Neural progenitor cell (in vitro differentiated cells): Measurements from ENCODE around the gene EHMT1.

Source experiments
- EZH2 ChIP-seq: fragments of 200-600 bp; sonication (generic); IDR thresholded peaks from 2 replicates; pipeline ENCODE4 v1.6.1; 2017; ENCODE audit warnings: antibody characterized with exemption, mild to moderate bottlenecking, moderate library complexity
- TF ChIP-seq, protein P1 (sequence below): fragments of 200-600 bp; sonication (generic); IDR thresholded peaks from 2 replicates; pipeline ENCODE4 v1.5.1; 2017; ENCODE audit warnings: antibody characterized with exemption, mild to moderate bottlenecking

DNA sequence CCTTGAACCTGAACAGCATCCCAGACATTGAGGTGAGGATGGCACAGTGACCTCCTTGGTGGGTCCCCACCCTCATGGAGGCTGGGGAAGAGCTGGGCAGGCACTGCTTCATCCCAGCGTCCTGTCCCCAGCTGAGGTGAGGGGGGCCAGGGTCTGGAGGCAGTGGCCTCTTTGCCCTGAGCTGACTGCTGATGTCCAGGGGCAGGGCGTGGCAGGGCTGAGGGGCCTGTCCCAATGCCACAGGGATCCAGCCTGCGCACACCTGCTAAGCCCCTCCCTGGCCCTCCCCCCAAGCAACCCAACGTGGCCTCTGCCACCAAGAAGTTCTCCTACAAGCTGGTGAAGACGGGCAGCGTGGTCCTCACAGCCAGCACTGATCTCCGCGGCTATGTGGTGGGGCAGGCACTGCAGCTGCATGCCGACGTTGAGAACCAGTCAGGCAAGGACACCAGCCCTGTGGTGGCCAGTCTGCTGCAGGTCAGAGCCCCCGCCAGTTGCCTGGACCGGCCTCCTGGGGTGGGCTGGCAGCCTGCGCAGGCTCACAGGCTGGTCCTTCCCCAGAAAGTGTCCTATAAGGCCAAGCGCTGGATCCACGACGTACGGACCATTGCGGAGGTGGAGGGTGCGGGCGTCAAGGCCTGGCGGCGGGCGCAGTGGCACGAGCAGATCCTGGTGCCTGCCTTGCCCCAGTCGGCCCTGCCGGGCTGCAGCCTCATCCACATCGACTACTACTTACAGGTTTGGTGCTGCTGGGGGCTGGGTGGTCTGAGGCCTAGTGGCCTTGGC is 4.9 kb upstream of the EHMT1 start:
- TF ChIP-seq, protein P1, sequence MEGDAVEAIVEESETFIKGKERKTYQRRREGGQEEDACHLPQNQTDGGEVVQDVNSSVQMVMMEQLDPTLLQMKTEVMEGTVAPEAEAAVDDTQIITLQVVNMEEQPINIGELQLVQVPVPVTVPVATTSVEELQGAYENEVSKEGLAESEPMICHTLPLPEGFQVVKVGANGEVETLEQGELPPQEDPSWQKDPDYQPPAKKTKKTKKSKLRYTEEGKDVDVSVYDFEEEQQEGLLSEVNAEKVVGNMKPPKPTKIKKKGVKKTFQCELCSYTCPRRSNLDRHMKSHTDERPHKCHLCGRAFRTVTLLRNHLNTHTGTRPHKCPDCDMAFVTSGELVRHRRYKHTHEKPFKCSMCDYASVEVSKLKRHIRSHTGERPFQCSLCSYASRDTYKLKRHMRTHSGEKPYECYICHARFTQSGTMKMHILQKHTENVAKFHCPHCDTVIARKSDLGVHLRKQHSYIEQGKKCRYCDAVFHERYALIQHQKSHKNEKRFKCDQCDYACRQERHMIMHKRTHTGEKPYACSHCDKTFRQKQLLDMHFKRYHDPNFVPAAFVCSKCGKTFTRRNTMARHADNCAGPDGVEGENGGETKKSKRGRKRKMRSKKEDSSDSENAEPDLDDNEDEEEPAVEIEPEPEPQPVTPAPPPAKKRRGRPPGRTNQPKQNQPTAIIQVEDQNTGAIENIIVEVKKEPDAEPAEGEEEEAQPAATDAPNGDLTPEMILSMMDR: no peak
- no peak for TF ChIP-seq EZH2
